ENCODE data around the gene HMGB4.

Gene HMGB4

DNA sequence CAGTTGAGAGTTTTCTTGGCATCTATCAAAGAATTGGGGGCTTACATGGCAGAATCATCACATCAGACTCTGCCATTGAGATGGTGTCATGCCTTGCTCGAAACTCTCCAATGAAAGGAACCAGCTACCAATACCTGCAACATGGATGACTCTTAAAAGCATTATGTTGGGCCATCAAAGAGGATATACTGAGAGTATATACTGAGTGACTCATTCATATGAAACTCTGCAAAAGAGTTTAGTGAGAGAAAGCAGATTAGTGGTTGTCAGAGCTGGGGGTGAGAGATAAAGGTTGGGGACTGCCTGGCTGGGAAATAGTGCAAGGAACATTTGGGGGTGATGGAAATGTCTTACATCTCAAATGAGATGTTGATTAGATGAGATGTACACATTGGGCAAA, 14.7 kb upstream of the HMGB4 start:
- DNase-seq: no peak

- no peak for DNase-seq
Observed at GRCh38 chr1:33850481-33850880, 13.4 kb upstream of the HMGB4 start.

DNA sequence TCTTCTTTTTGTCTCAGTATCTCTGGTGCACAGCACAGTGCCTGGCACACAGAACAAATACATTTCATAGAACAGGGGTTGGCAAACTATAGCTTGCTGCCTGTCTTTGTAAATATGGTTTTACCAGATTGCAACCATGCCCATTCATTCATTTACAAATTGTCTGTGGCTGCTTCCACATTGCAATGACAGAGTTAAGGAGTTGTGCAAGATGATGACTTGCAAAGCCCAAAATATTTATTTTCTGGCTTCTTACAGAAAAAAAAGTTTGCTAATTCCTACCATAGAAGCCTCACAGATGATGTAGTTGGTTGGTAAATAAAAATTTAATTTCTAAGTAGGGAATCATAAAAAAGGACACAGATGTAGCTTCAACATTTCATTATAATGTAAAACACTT, 11.2 kb upstream of the HMGB4 start:
- no peak for DNase-seq

GRCh38 chr1:33853431-33853830, 10.4 kb upstream of the HMGB4 start:
- no peak for DNase-seq

- no peak for DNase-seq
Observed at GRCh38 chr1:33854091-33854490, 9.8 kb upstream of the HMGB4 start.

GRCh38 chr1:33860671-33861070, 3.2 kb upstream of the HMGB4 start:
- DNase-seq: no peak

- no peak for DNase-seq
Observed at GRCh38 chr1:33864460-33865389, 846 bp downstream of the HMGB4 start.

DNA sequence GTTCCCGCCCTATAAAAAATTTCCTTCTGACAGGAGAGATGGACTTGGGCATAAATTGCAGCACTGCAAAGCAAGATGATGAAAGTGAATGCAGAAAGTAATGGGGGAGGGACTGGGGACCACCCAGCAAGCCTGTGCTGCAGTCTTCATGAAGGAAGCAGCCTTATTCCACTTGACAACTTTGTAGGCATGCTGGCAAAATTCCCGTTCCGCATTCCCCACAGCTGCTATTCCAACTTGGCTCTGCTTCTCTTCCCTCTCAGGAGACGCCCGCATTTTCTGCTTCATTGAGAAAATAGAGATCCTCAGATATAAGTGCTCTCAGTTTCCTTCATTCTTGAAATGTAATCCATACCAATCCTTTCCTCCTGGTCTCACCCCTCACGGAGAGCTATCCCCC, 2.4 kb downstream of the HMGB4 start:
- DNase-seq: no peak

GRCh38 chr1:33867684-33868083, 3.8 kb downstream of the HMGB4 start:
- no peak for DNase-seq

DNA sequence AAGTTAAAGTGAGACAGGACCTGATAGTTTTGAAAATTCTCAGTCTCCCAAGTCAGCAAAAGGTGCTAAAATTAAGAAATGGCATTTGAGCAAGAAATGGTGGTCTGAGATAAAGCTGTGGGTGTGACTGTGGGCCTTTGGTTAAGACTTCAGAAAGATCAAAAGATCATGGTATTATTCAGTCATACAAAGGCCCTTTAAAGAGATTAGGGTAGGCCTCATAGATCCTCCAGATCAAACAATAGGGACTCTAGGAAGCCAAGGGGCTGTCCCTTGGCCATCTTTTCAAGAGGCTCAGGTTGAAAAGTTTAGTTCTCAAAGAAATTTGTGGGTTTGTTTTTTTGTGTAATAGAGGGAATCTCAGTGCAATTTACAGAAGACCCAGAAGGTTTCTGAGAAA, 8.4 kb downstream of the HMGB4 start:
- no peak for DNase-seq

DNA sequence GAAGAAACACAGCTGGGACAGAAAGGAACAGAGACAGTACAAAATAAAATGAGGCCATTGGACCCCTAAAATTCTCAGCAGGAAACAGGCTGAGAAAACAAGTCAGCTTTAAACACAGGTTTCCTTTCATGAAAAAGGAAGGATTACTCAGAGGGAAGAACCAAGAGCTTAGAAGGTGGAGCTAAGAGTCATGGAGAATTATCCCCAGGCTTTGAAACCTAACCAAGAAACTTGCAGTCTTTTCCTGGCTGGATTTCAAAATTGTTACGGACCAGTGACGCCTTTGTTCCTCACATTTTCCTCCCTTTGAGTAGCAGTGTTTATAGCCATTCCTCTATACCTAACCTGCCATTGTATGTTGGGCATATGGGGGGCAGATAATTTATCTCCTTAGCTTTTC, 8.8 kb downstream of the HMGB4 start:
- DNase-seq: no peak

GRCh38 chr1:33874636-33875035, 10.8 kb downstream of the HMGB4 start:
- no peak for DNase-seq

GRCh38 chr1:33875862-33876261, 12.0 kb downstream of the HMGB4 start:
- DNase-seq: no peak

GRCh38 chr1:33876970-33877650, 13.2 kb downstream of the HMGB4 start:
- no peak for DNase-seq

GRCh38 chr1:33878392-33878791, 14.5 kb downstream of the HMGB4 start:
- DNase-seq: no peak

- DNase-seq: no peak
Observed at GRCh38 chr1:33880305-33880704, 16.4 kb downstream of the HMGB4 start.

DNA sequence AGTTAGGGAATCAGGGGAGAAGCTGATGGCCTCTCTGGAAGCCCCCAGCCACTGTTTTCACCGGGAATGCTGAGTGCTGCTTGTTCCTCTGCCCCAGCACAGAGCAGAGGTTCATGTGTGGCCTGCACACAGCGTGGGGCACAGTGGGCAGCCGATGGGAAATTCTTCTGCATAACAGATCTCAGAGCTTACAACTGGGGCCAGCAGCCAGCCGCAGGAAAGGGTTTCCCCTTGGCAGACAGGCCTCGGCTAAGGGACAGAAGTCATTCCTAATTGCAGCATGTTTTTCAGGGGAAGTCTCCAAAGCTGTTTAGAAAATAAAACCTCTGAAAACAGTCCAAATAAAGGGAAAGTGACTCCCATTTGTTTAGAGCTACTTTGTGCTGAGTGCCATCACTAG, 22.6 kb downstream of the HMGB4 start:
- DNase-seq: no peak

GRCh38 chr1:33893147-33893830, 29.4 kb downstream of the HMGB4 start:
- no peak for DNase-seq

GRCh38 chr1:33895396-33895795, 31.5 kb downstream of the HMGB4 start:
- DNase-seq: no peak

- no peak for DNase-seq
Observed at GRCh38 chr1:33895976-33896375, 32.1 kb downstream of the HMGB4 start.

DNA sequence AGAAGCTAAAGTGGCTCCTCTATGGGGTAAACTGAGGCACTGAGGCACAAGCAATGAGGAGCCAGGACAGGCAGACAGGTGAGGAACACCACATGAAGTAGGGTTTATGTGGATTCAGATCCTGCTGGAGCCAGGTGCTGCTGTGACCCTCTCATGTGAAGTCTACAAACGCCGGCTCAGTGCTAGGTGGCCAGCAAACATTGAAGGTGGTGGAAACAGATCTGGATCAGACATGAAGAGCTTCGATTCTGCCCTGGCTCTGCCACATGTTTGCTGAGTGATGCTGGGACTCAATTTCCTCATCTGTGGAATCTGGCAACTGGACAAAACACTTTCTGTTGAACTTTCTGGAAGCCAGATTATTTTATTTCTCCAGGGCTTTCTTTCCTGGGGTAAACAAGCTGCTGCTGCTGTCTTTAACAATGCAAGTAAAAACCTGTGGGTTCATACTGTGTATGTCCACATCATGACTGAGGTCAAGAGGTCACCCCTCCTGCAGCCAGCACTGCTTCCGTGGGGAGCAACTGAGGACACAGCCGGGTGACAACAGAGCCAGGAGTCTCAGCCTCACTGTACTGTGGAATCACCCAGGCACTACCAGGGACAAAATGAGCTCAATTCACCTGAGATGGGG, 33.3 kb downstream of the HMGB4 start:
- no peak for DNase-seq

DNA sequence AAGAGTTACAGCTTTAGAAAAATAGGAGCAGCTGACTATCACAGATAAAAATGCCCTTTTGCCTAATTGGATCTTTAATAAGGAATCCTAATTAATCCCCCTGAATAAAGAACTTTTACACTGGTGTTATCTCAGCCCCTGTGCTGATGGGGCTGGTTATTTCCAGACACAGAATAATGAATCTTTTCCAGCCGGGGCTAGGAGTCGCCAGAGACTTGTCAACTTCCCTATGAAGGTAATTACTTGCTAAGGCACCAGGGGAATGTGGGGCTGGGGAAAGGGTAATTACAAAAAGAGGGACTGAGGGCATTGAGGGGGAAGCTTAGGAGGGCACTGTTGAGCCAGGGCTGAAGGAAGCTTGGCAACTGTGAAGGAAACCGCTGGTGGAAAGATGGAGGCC, 34.5 kb downstream of the HMGB4 start:
- DNase-seq: no peak

DNA sequence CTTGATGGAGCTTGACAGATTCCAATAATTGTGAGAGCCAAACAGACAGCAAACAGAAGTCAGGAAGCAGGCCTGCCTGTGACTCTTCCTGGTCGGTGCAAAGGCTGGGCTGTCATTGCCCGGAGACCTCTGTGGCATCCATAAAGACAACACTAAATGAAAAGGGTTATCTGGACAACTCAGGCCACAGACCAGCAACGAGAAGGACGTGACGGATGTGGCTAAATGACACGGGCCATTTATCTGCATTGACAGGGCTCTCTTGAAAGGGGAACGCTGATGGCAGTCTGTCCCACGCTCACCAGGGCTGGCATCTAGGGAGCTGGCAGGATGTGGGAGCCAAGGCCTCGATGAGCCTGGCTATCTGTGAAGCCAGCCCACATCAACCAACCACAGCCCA, 35.0 kb downstream of the HMGB4 start:
- no peak for DNase-seq

All from NCI-H1105 (cell line).